OCI-LY3 (cell line): ENCODE data around the gene FAM219A.

Source experiments
- H2AFZ ChIP-seq: fragments of 200-600, 300-600 bp; shearing (Covaris generic); 2 replicates; pipeline ENCODE4 v1.6.0; 2014; ENCODE audit warnings: antibody characterized with exemption, low read depth, low read length
- H3K27ac ChIP-seq: fragments of 200-600, 300-600 bp; sonication (generic); 2 replicates; pipeline ENCODE4 v1.5.1; 2014; ENCODE audit warnings: mild to moderate bottlenecking, low read length, moderate library complexity, mixed read lengths
- H3K27me3 ChIP-seq: fragments of 200-600, 300-600 bp; sonication (generic); 2 replicates; pipeline ENCODE4 v1.6.1; 2014; ENCODE audit warnings: low read depth, low read length, mixed read lengths
- H3K36me3 ChIP-seq: fragments of 200-600, 300-600 bp; sonication (generic); replicated peaks from 2 replicates; pipeline ENCODE3; 2014; ENCODE audit warnings: low read depth, low read length, mixed read lengths
- H3K4me1 ChIP-seq: fragments of 300-600, 200-600 bp; sonication (generic); 2 replicates; pipeline ENCODE4 v1.6.1; 2014; ENCODE audit warnings: low read length, mixed read lengths
- H3K4me2 ChIP-seq: fragments of 200-600, 300-600 bp; sonication (generic); 2 replicates; pipeline ENCODE4 v1.6.1; 2014; ENCODE audit warnings: low read length, mixed read lengths
- H3K4me3 ChIP-seq: fragments of 300-600, 200-600 bp; sonication (generic); 2 replicates; pipeline ENCODE4 v1.5.1; 2014; ENCODE audit warnings: antibody characterized with exemption, mild to moderate bottlenecking, low read length, moderate library complexity
- H3K79me2 ChIP-seq: fragments of 300-600, 200-600 bp; shearing (Covaris generic); 2 replicates; pipeline ENCODE4 v1.6.1; 2014; ENCODE audit warnings: mild to moderate bottlenecking, low read length, mixed read lengths
- H3K9ac ChIP-seq: fragments of 300-600, 200-600 bp; shearing (Covaris generic); 2 replicates; pipeline ENCODE4 v1.6.0; 2014; ENCODE audit warnings: mild to moderate bottlenecking, low read length, moderate library complexity
- H3K9me3 ChIP-seq: fragments of 200-600, 300-600 bp; shearing (Covaris generic); 2 replicates; pipeline ENCODE4 v1.6.1; 2014; ENCODE audit warnings: low read length, mixed read lengths; ENCODE audit not compliant: insufficient read depth
- H4K20me1 ChIP-seq: fragments of 200-600, 300-600 bp; sonication (generic); 2 replicates; pipeline ENCODE4 v1.6.1; 2016; ENCODE audit warnings: low read length, mixed read lengths; ENCODE audit not compliant: insufficient read depth
- EZH2phosphoT487 ChIP-seq: fragments of 200-600 bp; shearing (Covaris generic); IDR thresholded peaks from 2 replicates; pipeline ENCODE4 v1.6.1; 2018; ENCODE audit warnings: antibody characterized with exemption, mixed run types, low read depth
- TF ChIP-seq, protein P1 (sequence below): fragments of 200-600, 300-600 bp; sonication (generic); IDR thresholded peaks from 2 replicates; pipeline ENCODE4 v1.5.1; 2014; ENCODE audit warnings: antibody characterized with exemption, low read length, low read depth

The FAM219A gene

DNA sequence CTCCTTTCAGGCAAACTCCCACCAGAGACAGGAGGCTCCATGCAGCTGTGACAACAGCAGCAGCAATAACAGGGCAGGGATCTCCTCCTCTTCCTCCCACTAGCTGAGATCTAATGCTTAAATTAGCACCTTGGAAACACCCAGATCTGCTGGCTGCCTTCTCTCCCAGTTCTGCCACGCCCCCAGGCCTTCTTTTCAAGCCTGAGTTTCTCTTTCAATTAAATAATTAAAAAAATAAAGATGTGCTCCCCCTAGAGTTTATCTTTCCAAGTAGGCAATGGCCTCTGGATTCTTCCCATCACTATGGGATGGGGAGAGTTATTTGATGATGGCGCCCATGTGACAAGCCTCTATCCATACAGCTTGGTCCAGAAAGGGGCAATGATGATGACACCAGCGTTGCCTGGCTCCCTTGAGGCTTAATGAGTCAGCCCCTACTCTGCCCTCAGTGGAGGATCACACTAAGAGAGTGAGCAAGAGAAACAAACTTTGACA lies 3.8 kb downstream of the FAM219A start:
- no peak for TF ChIP-seq EZH2phosphoT487
- TF ChIP-seq, protein P1, sequence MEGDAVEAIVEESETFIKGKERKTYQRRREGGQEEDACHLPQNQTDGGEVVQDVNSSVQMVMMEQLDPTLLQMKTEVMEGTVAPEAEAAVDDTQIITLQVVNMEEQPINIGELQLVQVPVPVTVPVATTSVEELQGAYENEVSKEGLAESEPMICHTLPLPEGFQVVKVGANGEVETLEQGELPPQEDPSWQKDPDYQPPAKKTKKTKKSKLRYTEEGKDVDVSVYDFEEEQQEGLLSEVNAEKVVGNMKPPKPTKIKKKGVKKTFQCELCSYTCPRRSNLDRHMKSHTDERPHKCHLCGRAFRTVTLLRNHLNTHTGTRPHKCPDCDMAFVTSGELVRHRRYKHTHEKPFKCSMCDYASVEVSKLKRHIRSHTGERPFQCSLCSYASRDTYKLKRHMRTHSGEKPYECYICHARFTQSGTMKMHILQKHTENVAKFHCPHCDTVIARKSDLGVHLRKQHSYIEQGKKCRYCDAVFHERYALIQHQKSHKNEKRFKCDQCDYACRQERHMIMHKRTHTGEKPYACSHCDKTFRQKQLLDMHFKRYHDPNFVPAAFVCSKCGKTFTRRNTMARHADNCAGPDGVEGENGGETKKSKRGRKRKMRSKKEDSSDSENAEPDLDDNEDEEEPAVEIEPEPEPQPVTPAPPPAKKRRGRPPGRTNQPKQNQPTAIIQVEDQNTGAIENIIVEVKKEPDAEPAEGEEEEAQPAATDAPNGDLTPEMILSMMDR = 0 out of 2 replicates have a peak, but pooled peaks have one; percentile 4
- Histone ChIP-seq H3K9ac (no peak overlapping the region), H3K36me3 (no peaks in the 10 kb centered on the region), H3K79me2 (peaks cover 5% of the 10 kb centered on the region), H3K27ac (no peak overlapping the region), H3K4me2 (no peak overlapping the region), H3K9me3 (no peaks in the 10 kb centered on the region), H2AFZ (no peak overlapping the region), H3K4me3 (no peak overlapping the region), H4K20me1 (no peaks in the 10 kb centered on the region), H3K4me1 (peaks cover 19% of the 10 kb centered on the region), H3K27me3 (0 out of 2 replicates have a peak, but pooled peaks cover 2% of the 10 kb centered on the region)

DNA sequence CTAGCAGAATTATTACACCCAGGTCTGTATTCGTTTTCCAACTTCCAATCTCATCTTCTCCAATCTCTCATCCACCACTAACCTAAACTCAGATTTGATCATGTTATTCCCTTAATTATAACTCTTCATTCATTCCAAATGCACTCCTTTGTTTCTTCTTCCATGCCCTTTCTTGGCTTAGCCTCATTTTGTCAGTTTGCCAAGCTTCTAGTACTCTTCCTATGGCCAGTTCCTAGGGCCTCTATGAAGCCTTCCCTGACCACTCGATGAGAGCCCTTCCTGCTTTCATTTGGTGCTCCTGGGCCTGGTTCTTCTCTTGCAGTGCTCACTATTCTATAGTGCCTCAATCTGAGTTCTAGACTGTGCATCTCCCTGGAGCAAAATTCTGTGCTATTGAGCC lies 5.8 kb downstream of the FAM219A start:
- H3K27me3 ChIP-seq = no peaks in the 10 kb centered on the region
- H3K4me3 ChIP-seq = no peak overlapping the region
- H3K9ac ChIP-seq = no peak overlapping the region
- H3K9me3 ChIP-seq = no peaks in the 10 kb centered on the region
- H3K27ac ChIP-seq = no peak overlapping the region
- no peaks in the 10 kb centered on the region for H3K36me3 ChIP-seq
- peaks cover 13% of the 10 kb centered on the region for H3K4me1 ChIP-seq
- H2AFZ ChIP-seq = no peak overlapping the region
- peaks cover 3% of the 10 kb centered on the region for H3K79me2 ChIP-seq
- TF ChIP-seq, protein P1 = no peak
- TF ChIP-seq EZH2phosphoT487 = no peak
- no peak overlapping the region for H3K4me2 ChIP-seq
- H4K20me1 ChIP-seq = no peaks in the 10 kb centered on the region

DNA sequence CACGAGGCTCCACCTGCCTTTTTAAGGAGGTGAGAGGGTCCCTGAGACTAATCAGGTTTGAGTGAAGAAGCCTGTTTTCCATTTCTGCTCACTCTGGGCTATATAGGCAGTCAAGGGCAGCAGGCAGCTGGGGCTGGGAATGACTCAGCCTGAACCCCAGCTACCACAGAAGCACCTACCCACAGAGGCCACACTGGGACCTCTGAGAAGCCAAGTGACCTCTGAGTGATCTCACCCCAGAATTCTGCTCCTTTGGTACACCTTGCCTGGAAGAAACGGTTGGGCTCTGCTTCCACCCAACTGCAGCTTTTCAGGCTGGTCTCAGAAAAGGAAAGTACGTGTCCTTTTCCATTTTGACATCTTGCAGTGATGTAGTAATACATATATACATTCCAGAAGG lies 6.8 kb downstream of the FAM219A start:
- peaks cover 9% of the 10 kb centered on the region for H3K4me1 ChIP-seq
- no peak for TF ChIP-seq EZH2phosphoT487
- TF ChIP-seq, protein P1 = no peak
- 0 out of 2 replicates have a peak, but pooled peaks cover 5% of the 10 kb centered on the region for H4K20me1 ChIP-seq
- H2AFZ ChIP-seq = no peak overlapping the region
- no peaks in the 10 kb centered on the region for H3K9me3 ChIP-seq
- H3K79me2 ChIP-seq = no peaks in the 10 kb centered on the region; the same call in 1 of the 2 replicates
- no peaks in the 10 kb centered on the region for H3K27me3 ChIP-seq
- H3K4me3 ChIP-seq = no peak overlapping the region
- no peak overlapping the region for H3K27ac ChIP-seq
- no peak overlapping the region for H3K4me2 ChIP-seq
- H3K9ac ChIP-seq = no peak overlapping the region
- H3K36me3 ChIP-seq = no peaks in the 10 kb centered on the region

DNA sequence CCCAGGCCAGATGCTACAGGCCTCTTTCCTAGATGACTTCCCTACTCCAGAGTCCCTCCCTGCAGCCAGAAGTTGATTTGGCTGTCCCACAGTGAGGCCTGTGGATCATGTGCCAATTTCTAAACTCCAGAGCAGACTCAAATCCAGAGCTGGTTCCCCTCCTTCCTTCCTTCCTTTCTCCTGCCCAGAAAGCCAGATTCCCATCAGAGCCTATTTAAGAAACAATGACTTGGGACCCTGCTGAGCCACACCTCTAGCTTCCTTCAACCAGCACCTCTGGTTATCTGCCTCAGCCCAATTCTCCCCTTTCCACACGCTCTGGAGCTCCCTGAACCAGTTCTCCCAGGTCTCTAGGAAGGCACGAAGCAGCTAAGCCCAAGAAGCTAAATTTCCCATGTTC lies 7.2 kb downstream of the FAM219A start:
- no peak for TF ChIP-seq EZH2phosphoT487
- TF ChIP-seq, protein P1 = no peak
- Histone ChIP-seq H3K79me2 (no peaks in the 10 kb centered on the region; the same call in 1 of the 2 replicates), H4K20me1 (0 out of 2 replicates have a peak, but pooled peaks cover 5% of the 10 kb centered on the region), H3K9me3 (no peaks in the 10 kb centered on the region), H3K4me1 (peaks cover 9% of the 10 kb centered on the region), H3K4me2 (no peak overlapping the region), H3K9ac (no peak overlapping the region), H3K4me3 (no peak overlapping the region), H3K27ac (no peak overlapping the region), H3K27me3 (no peaks in the 10 kb centered on the region), H2AFZ (no peak overlapping the region), H3K36me3 (no peaks in the 10 kb centered on the region)
